Measurements from ENCODE around the gene HOXB7.
A peak's percentile ranks its signal among the peaks of the same experiment; 100 is the strongest.

The HOXB7 gene

GRCh38 chr17:48610282-48611211 is at the start of gene HOXB7:
TSS of gene HOXB7 (minus strand) at chr17:48611017. CDS start at chr17:48610918, 99 bp downstream.
- DNase-seq, result peak in 4 of 6 experiments; percentile 38 to 50 (median 46)

GRCh38 chr17:48655913-48656312 is 45.1 kb upstream of the HOXB7 start:
- DNase-seq, result no peak

GRCh38 chr17:48649741-48650140 is 38.9 kb upstream of the HOXB7 start:
- DNase-seq, result no peak

- DNase-seq, result no peak
Observed at GRCh38 chr17:48647963-48648245, 37.1 kb upstream of the HOXB7 start.

- DNase-seq, result no peak
Observed at GRCh38 chr17:48647103-48647962, 36.5 kb upstream of the HOXB7 start.

- peak in 2 of 6 experiments; percentile 9 to 18 for DNase-seq
Observed at GRCh38 chr17:48646183-48647102, 35.6 kb upstream of the HOXB7 start.

GRCh38 chr17:48645639-48646182 is 34.9 kb upstream of the HOXB7 start:
- no peak for DNase-seq

- DNase-seq, result no peak
Observed at GRCh38 chr17:48644910-48645557, 34.2 kb upstream of the HOXB7 start.

- no peak for DNase-seq
Observed at GRCh38 chr17:48644159-48644558, 33.3 kb upstream of the HOXB7 start.

GRCh38 chr17:48643697-48644012 is 32.8 kb upstream of the HOXB7 start:
- no peak for DNase-seq

- no peak for DNase-seq
Observed at GRCh38 chr17:48642843-48643696, 32.3 kb upstream of the HOXB7 start.

- DNase-seq, result no peak
Observed at GRCh38 chr17:48642059-48642842, 31.4 kb upstream of the HOXB7 start.

GRCh38 chr17:48641541-48642058 is 30.8 kb upstream of the HOXB7 start:
- DNase-seq, result no peak

- DNase-seq, result no peak
Observed at GRCh38 chr17:48640858-48641180, 30.0 kb upstream of the HOXB7 start.

- no peak for DNase-seq
Observed at GRCh38 chr17:48639982-48640857, 29.4 kb upstream of the HOXB7 start.

GRCh38 chr17:48639136-48639535 is 28.3 kb upstream of the HOXB7 start:
- DNase-seq, result no peak

GRCh38 chr17:48637323-48638260 is 26.8 kb upstream of the HOXB7 start:
- no peak for DNase-seq

Data from stimulated activated naive CD4-positive, alpha-beta T cell (primary cell).